ENCODE results near the gene SENP1. TPM values are rescaled to one million over a fixed set of nuclear protein-coding genes. Genes with fewer than 3 reads are reported as not detected.

Gene SENP1
- polyA plus RNA-seq, 3 donors = 5.2 to 8.0 (median 6.0) TPM

DNA sequence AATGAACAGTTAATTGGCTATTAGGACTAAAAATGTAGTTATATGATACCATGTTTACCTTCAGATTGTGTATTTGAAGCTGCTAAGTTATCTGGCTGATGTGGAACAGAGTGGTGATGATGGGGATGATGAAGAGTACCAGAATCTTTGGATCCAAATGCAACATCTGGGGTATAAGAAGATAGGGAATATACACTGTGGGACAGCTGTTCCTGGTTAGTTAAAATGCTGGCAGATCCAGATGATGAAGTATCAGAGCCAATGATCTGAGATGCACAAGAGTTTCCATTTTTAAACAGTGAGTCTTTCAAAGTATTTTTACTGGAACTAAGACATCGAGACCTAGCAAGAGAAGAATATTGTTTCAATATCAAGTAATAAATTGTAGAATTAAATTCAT, 31.6 kb downstream of the SENP1 start:
- Histone ChIP-seq H3K27ac (ENCODE audit: low read depth in 1 of 2, low read length in 2 of 2) (no peak overlapping the region), H3K27me3 (ENCODE audit: control insufficient read depth in 2 of 2, insufficient read depth in 2 of 2, low read length in 2 of 2) (no peaks in the 10 kb centered on the region), H3K4me2 (replicated peaks; ENCODE audit: extremely low read depth, low read length, poor library complexity, severe bottlenecking) (no peak overlapping the region), H3K4me1 (ENCODE audit: control insufficient read depth in 1 of 2, insufficient read depth in 2 of 2, low read length in 2 of 2) (peaks cover 0 to 4% of the 10 kb centered on the region in 2 donors), H3K79me2 (ENCODE audit: insufficient read depth, low read length) (no peaks in the 10 kb centered on the region), H3K9me3 (replicated peaks in 1 of 2; ENCODE audit: control insufficient read depth in 1 of 2, insufficient read depth in 1 of 2, low read length in 2 of 2) (no peaks in the 10 kb centered on the region), H4K20me1 (ENCODE audit: insufficient read depth, low read length) (no peaks in the 10 kb centered on the region), H3K9ac (ENCODE audit: insufficient read depth, low read length, poor library complexity, severe bottlenecking) (no peak overlapping the region), H3K4me3 (replicated peaks in 1 of 3; ENCODE audit: low read depth in 2 of 3, low read length in 3 of 3) (no peak overlapping the region), H2AFZ (ENCODE audit: insufficient read depth, low read depth, low read length, poor library complexity, severe bottlenecking) (no peak overlapping the region), H3K36me3 (replicated peaks in 1 of 2; ENCODE audit: control insufficient read depth in 1 of 2, insufficient read depth in 2 of 2, low read length in 2 of 2) (peaks cover 46 to 70% of the 10 kb centered on the region in 2 donors)
- whole genome bisulfite sequencing (ENCODE audit: insufficient coverage) = no CpG with 5 or more reads among the region's 1 CpG
- intact Hi-C loops (cut with micrococcal nuclease) = no loop called here
- TF ChIP-seq CTCF (IDR thresholded peaks at IDR 0.05) = no peak
- peaks cover 44 to 66% of the 10 kb centered on the region in 2 donors for H3K36me3 Mint-ChIP-seq
- DNase-seq = no peak
- peaks cover 0 to 2% (median 0%) of the 10 kb centered on the region in 7 donors for H3K9me3 Mint-ChIP-seq
- H3K4me1 Mint-ChIP-seq = peaks cover 6% of the 10 kb centered on the region
- H3K27ac Mint-ChIP-seq = no peak overlapping the region
- no peaks in the 10 kb centered on the region for H3K27me3 Mint-ChIP-seq (ENCODE audit: low read depth in 3 of 3)
- no peak overlapping the region for H3K4me3 Mint-ChIP-seq

- Mint-ChIP-seq H3K27ac (no peak overlapping the region), H3K27me3 (ENCODE audit: low read depth in 3 of 3) (no peaks in the 10 kb centered on the region), H3K4me1 (peaks cover 5% of the 10 kb centered on the region), H3K9me3 (peaks cover 0 to 2% (median 0%) of the 10 kb centered on the region in 7 donors), H3K4me3 (no peak overlapping the region), H3K36me3 (peaks cover 58 to 73% of the 10 kb centered on the region in 2 donors)
- no peaks in the 10 kb centered on the region for H3K27me3 ChIP-seq (ENCODE audit: control insufficient read depth in 2 of 2, insufficient read depth in 2 of 2, low read length in 2 of 2)
- no peak overlapping the region for H3K4me2 ChIP-seq (replicated peaks; ENCODE audit: extremely low read depth, low read length, poor library complexity, severe bottlenecking)
- H3K4me3 ChIP-seq (replicated peaks in 1 of 3; ENCODE audit: low read depth in 2 of 3, low read length in 3 of 3) = no peak overlapping the region
- no peak overlapping the region for H2AFZ ChIP-seq (ENCODE audit: insufficient read depth, low read depth, low read length, poor library complexity, severe bottlenecking)
- H3K4me1 ChIP-seq (ENCODE audit: control insufficient read depth in 1 of 2, insufficient read depth in 2 of 2, low read length in 2 of 2) = no peaks in the 10 kb centered on the region
- H3K9me3 ChIP-seq (replicated peaks in 1 of 2; ENCODE audit: control insufficient read depth in 1 of 2, insufficient read depth in 1 of 2, low read length in 2 of 2) = no peaks in the 10 kb centered on the region
- no peak overlapping the region for H3K27ac ChIP-seq (ENCODE audit: low read depth in 1 of 2, low read length in 2 of 2)
- H3K36me3 ChIP-seq (replicated peaks in 1 of 2; ENCODE audit: control insufficient read depth in 1 of 2, insufficient read depth in 2 of 2, low read length in 2 of 2) = peaks cover 59 to 84% of the 10 kb centered on the region in 2 donors
- H3K79me2 ChIP-seq (ENCODE audit: insufficient read depth, low read length) = no peaks in the 10 kb centered on the region
- no peak for TF ChIP-seq CTCF (IDR thresholded peaks at IDR 0.05)
- no peak overlapping the region for H3K9ac ChIP-seq (ENCODE audit: insufficient read depth, low read length, poor library complexity, severe bottlenecking)
- WGBS (ENCODE audit: insufficient coverage) = 100% methylated on average over 2 of the region's 3 CpGs
- intact Hi-C loops (cut with micrococcal nuclease) = no loop called here
- no peak for DNase-seq
- no peaks in the 10 kb centered on the region for H4K20me1 ChIP-seq (ENCODE audit: insufficient read depth, low read length)
These were observed 33.6 kb downstream of the SENP1 start for GRCh38 chr12:48072266-48072665.

All from CD14-positive monocyte (primary cell).